Psoas muscle (tissue), 8 donors: ENCODE results near the gene HOXD9. TPM values are rescaled to one million over a fixed set of nuclear protein-coding genes. Genes with fewer than 3 reads are reported as not detected.

Source experiments
- ATAC-seq, 4 donors: fragments of 200-7000 bp; cut with Tn5 transposase; one replicate each; pipeline ENCODE4 v1.9.1; 2020; ENCODE audit warnings: moderate library complexity in 3 of 4, mild to moderate bottlenecking in 2 of 4
- DNase-seq, 2 donors: peaks; one replicate each; pipeline ENCODE4 v3.0.0-alpha.2; 2020
- H3K27ac ChIP-seq: fragments of 200-600 bp; one replicate; pipeline ENCODE4 v1.8.0; 2022
- H3K27me3 ChIP-seq, 3 donors: fragments of 200-600 bp in 1 of 3; one replicate each; pipeline versions ENCODE4 v1.6.1 to v1.8.0; 2013 to 2022; ENCODE audit warnings: low read length in 2 of 3, mild to moderate bottlenecking in 2 of 3, moderate library complexity in 1 of 3; ENCODE audit not compliant: insufficient read depth in 3 of 3
- H3K36me3 ChIP-seq, 2 donors: fragments of 200-600 bp in 1 of 2; one replicate each; pipeline versions ENCODE4 v1.6.1 to v1.8.0; 2013 to 2022; ENCODE audit warnings: low read depth in 1 of 2, mild to moderate bottlenecking in 1 of 2, moderate library complexity in 1 of 2; ENCODE audit not compliant: insufficient read depth in 1 of 2
- H3K4me1 ChIP-seq: fragments of 200-600 bp; one replicate; pipeline ENCODE4 v1.8.0; 2022
- H3K4me3 ChIP-seq: fragments of 200-600 bp; one replicate; pipeline ENCODE4 v1.8.0; 2022; ENCODE audit warnings: mild to moderate bottlenecking
- H3K9me3 ChIP-seq: fragments of 200-600 bp; one replicate; pipeline ENCODE4 v1.8.0; 2022
- CTCF ChIP-seq: fragments of 200-600 bp; IDR thresholded peaks from one replicate; pipeline ENCODE4 v1.8.0; 2022; ENCODE audit warnings: antibody characterized with exemption
- WGBS, 3 donors: extraction: QIAGEN DNeasy Blood & Tissue Kit; methylation state at CpG; one replicate each; pipeline versions ENCODE4 v1.1.6 to v1.1.7; 2013; 5-methylcytosine and 5-hydroxymethylcytosine counted together
- intact Hi-C, 2 donors: fragments of 100-400 bp; cut with DNase I; formaldehyde crosslinking; loops; one replicate each; pipeline versions ENCODE4 v1.11.0 to v1.14.2; 2022
- polyA plus RNA-seq, 3 donors: library from polyadenylated mRNA; stranded (reverse); fragments of 200-250 nt; gene quantifications; one replicate each; pipeline ENCODE4 v1.2.3, GENCODE V29; 2013
- total RNA-seq, 4 donors: library from RNA; stranded (reverse); fragmentation: NEBNext Ultra II Directional in 2 of 4; extraction: Animal tissue kit (Norgen Biotek cat#: 25700) in 2 of 4; gene quantifications; one replicate each; pipeline versions ENCODE4 v1.2.1 to v1.2.4, GENCODE V29; 2021 to 2023
- donor health status: healthy with polysubstance abuse.
- donor health status: DM: no; HTN: no; CAD: no; lungs with moderate emphysema.
- donor health status: Bipolar disorder and iron deficiency.
- donor health status: healthy.
- donor health status: DM: yes; HTN: yes; CAD: no.
- donor health status: DM: no; HTN: no; CAD: no.
- donor health status: DM: no; HTN: no; CAD: no.
- donor health status: DM: yes; HTN: yes; CAD: no.

HOXD9 gene
- total and polyA plus RNA-seq, 7 donors, result 0.43 to 4.4 (median 1.7) TPM

- peak overlapping the region; percentile 11 for H3K4me3 ChIP-seq
- WGBS, 3 donors, result 10 to 13% (median 12%) methylated on average over 10 of the region's 10 CpGs
- no peaks in the 10 kb centered on the region for H3K9me3 ChIP-seq
- intact Hi-C loops, result loop anchor here in 1 of 2 donors (5.0 to 10.0 kb wide), 2 partner anchors 80 to 228 kb away; partner anchors contain the start of gene LNPK
- H3K27me3 ChIP-seq, result peaks cover 7 to 98% (median 67%) of the 10 kb centered on the region in 3 donors
- peaks cover 26% of the 10 kb centered on the region for H3K4me1 ChIP-seq
- no peak for TF ChIP-seq CTCF
- DNase-seq (no peak), ATAC-seq (no peak)
- H3K27ac ChIP-seq, result no peak overlapping the region
- H3K36me3 ChIP-seq, result no peaks in the 10 kb centered on the region
Observed at GRCh38 chr2:176082525-176082823, 40.0 kb upstream of the HOXD9 start.

GRCh38 chr2:176082824-176083751 is 39.4 kb upstream of the HOXD9 start:
- WGBS, 3 donors, result 6 to 7% (median 6%) methylated on average over 64 to 66 of the region's 66 CpGs
- no peak for TF ChIP-seq CTCF

GRCh38 chr2:176083796-176084261 is 38.7 kb upstream of the HOXD9 start, which contains the start of gene EVX2:
Gene EVX2, minus strand, starts transcription at chr2:176083962. Its CDS starts 186 bp downstream, at chr2:176083776.
- TF ChIP-seq CTCF, result no peak
- Histone ChIP-seq H3K27ac (no peak within 1 kb of the TSS), H3K36me3 (no peaks in the 10 kb centered on the region), H3K4me1 (peaks cover 26% of the 10 kb centered on the region), H3K9me3 (no peaks in the 10 kb centered on the region), H3K4me3 (peak within 1 kb of the TSS; percentile 19), H3K27me3 (peaks cover under 1 to 98% (median 68%) of the 10 kb centered on the region in 3 donors)
- intact Hi-C loops, result loop anchor here in 1 of 2 donors (5.0 to 10.0 kb wide), 2 partner anchors 82 to 229 kb away; partner anchors contain the start of gene LNPK
- DNase-seq, result no peak
- 12 to 15% (median 15%) methylated on average over 27 of the region's 27 CpGs for WGBS, 3 donors
- ATAC-seq, result no peak

More at GRCh38 chr2:176082824-176083751, 39.4 kb upstream of the HOXD9 start:
- Histone ChIP-seq H3K4me1 (peaks cover 26% of the 10 kb centered on the region), H3K27ac (no peak overlapping the region), H3K9me3 (no peaks in the 10 kb centered on the region), H3K4me3 (peak overlapping the region; percentile 19), H3K36me3 (no peaks in the 10 kb centered on the region), H3K27me3 (peaks cover 7 to 98% (median 69%) of the 10 kb centered on the region in 3 donors)
- intact Hi-C loops, result loop anchor here in 1 of 2 donors (5.0 to 10.0 kb wide), 2 partner anchors 81 to 228 kb away; partner anchors contain the start of gene LNPK
- ATAC-seq, result no peak
- DNase-seq, result no peak

GRCh38 chr2:176084611-176085119 is 37.9 kb upstream of the HOXD9 start:
- DNase-seq, result no peak
- Histone ChIP-seq H3K4me1 (peaks cover 22% of the 10 kb centered on the region), H3K27ac (no peak overlapping the region), H3K36me3 (no peaks in the 10 kb centered on the region), H3K4me3 (no peak overlapping the region), H3K9me3 (no peaks in the 10 kb centered on the region), H3K27me3 (peaks cover 4 to 98% (median 65%) of the 10 kb centered on the region in 3 donors)
- ATAC-seq, result no peak
- intact Hi-C loops, result loop anchor here (5.0 to 10.0 kb wide), 4 partner anchors 82 to 717 kb away; partner anchors contain the start of gene LNPK (in 1 of the 2)
- 5 to 10% (median 8%) methylated on average over 24 to 26 of the region's 26 CpGs for WGBS, 3 donors
- TF ChIP-seq CTCF, result no peak
